ENCODE results near the gene CSK. TPM values are rescaled to one million over a fixed set of nuclear protein-coding genes. Genes with fewer than 3 reads are reported as not detected.

Gene CSK
- total and polyA plus RNA-seq, 3 donors from 2014 or later, result 41.5 to 45.6 (median 43.1) TPM

DNA sequence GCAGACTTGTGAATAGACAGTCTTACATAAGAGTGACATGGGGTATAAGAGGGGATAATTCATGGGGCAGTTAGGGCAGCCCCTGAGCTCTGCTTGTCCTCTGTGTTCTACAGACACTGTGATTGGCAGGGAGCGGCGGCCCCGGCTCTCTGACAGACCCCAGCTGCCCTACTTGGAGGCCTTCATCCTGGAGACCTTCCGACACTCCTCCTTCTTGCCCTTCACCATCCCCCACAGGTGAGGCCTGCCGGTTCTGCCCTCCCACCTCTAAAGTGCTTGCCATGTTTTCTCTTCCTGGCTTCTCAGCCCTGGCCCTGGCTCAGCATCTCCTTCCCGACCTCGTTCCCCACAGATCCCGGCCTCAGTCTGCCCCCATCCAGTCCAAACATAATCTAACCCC is 29.9 kb upstream of the CSK start:
- intact Hi-C loops (cut with DNase I; ENCODE audit: low total_unique reads), result no loop called here
- no peak for DNase-seq
- Histone ChIP-seq H3K27ac (no peak overlapping the region), H3K4me1 (no peaks in the 10 kb centered on the region), H3K4me3 (no peak overlapping the region), H3K36me3 (ENCODE audit: low read depth, missing control alignments) (no peaks in the 10 kb centered on the region), H3K27me3 (no peaks in the 10 kb centered on the region), H3K9me3 (no peaks in the 10 kb centered on the region)
- WGBS, 2 donors, result 68 to 78% methylated on average over 8 of the region's 8 CpGs
- TF ChIP-seq POLR2A (IDR thresholded peaks at IDR 0.05), result no peak
- TF ChIP-seq, protein P1, sequence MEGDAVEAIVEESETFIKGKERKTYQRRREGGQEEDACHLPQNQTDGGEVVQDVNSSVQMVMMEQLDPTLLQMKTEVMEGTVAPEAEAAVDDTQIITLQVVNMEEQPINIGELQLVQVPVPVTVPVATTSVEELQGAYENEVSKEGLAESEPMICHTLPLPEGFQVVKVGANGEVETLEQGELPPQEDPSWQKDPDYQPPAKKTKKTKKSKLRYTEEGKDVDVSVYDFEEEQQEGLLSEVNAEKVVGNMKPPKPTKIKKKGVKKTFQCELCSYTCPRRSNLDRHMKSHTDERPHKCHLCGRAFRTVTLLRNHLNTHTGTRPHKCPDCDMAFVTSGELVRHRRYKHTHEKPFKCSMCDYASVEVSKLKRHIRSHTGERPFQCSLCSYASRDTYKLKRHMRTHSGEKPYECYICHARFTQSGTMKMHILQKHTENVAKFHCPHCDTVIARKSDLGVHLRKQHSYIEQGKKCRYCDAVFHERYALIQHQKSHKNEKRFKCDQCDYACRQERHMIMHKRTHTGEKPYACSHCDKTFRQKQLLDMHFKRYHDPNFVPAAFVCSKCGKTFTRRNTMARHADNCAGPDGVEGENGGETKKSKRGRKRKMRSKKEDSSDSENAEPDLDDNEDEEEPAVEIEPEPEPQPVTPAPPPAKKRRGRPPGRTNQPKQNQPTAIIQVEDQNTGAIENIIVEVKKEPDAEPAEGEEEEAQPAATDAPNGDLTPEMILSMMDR (IDR thresholded peaks at IDR 0.05), result no peak

DNA sequence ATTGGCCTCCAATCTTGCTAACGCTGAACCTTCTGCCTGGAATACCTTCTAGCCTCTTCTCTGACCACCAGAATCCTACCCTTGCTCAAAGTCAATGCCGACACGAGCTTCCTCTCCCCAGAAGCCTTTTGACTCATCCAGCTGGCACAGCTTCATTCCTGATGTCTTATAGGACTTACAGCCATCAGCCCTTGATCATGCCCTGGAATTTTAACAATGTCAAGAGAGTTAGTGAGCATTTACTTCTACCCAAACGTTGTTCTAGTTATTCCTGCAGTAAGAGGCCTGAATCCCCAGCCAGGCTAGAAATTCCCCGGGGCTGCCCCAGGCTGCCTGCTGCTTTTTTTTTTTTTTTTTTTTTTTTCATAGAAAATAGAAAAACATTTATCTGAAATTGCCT is 29.3 kb upstream of the CSK start:
- TF ChIP-seq, protein P1 (IDR thresholded peaks at IDR 0.05), result no peak
- TF ChIP-seq POLR2A (IDR thresholded peaks at IDR 0.05), result no peak
- no peaks in the 10 kb centered on the region for H3K27me3 ChIP-seq
- H3K36me3 ChIP-seq (ENCODE audit: low read depth, missing control alignments), result no peaks in the 10 kb centered on the region
- WGBS, 2 donors, result 52 to 70% methylated on average over 5 of the region's 5 CpGs
- H3K4me3 ChIP-seq, result no peak overlapping the region
- no peaks in the 10 kb centered on the region for H3K9me3 ChIP-seq
- DNase-seq, result no peak
- intact Hi-C loops (cut with DNase I; ENCODE audit: low total_unique reads), result no loop called here
- no peak overlapping the region for H3K27ac ChIP-seq
- no peaks in the 10 kb centered on the region for H3K4me1 ChIP-seq

DNA sequence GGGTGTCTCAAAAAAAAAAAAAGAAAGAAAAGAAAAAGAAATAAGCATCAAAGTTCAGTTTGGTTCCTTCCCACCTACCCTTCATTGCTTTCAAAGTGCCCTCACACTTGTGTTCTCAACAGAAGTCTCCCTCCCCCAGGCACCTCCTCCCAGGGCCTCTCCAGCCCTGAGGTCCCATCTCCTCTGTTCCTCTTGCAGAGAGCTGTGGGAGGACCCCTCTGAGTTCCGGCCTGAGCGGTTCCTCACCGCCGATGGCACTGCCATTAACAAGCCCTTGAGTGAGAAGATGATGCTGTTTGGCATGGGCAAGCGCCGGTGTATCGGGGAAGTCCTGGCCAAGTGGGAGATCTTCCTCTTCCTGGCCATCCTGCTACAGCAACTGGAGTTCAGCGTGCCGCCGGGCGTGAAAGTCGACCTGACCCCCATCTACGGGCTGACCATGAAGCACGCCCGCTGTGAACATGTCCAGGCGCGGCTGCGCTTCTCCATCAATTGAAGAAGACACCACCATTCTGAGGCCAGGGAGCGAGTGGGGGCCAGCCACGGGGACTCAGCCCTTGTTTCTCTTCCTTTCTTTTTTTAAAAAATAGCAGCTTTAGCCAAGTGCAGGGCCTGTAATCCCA is 27.2 kb upstream of the CSK start:
- Histone ChIP-seq H3K27me3 (no peaks in the 10 kb centered on the region), H3K9me3 (no peaks in the 10 kb centered on the region), H3K4me1 (no peaks in the 10 kb centered on the region), H3K27ac (no peak overlapping the region), H3K36me3 (ENCODE audit: low read depth, missing control alignments) (no peaks in the 10 kb centered on the region), H3K4me3 (no peak overlapping the region)
- DNase-seq, result no peak
- no peak for TF ChIP-seq POLR2A (IDR thresholded peaks at IDR 0.05)
- TF ChIP-seq, protein P1 (IDR thresholded peaks at IDR 0.05), result no peak
- 80 to 85% methylated on average over 20 of the region's 20 CpGs for WGBS, 2 donors
- intact Hi-C loops (cut with DNase I; ENCODE audit: low total_unique reads), result no loop called here

DNA sequence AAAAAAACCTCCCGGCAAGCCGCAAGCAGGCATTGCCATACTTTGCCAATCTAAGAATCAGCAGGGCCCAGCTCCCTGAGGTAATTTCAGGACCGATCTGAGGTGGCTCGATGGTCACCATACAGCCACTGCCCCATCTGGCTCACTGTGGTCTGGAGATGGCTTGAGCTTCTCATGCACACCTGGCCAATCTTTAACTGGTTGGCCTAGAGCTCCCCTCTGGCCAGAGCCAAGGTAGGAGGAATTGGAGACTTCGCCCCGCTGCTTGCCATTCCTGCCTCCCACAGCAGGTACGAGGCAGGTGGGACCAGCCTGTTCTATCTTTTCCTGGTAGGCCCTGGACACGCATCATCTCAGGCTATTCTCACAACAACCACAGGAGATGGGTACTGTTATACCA is 23.1 kb upstream of the CSK start:
- Histone ChIP-seq H3K4me3 (no peak overlapping the region), H3K4me1 (no peaks in the 10 kb centered on the region), H3K27me3 (no peaks in the 10 kb centered on the region), H3K9me3 (no peaks in the 10 kb centered on the region), H3K36me3 (ENCODE audit: low read depth, missing control alignments) (no peaks in the 10 kb centered on the region), H3K27ac (no peak overlapping the region)
- WGBS, 2 donors, result 89 to 92% methylated on average over 8 of the region's 8 CpGs
- no peak for TF ChIP-seq POLR2A (IDR thresholded peaks at IDR 0.05)
- TF ChIP-seq, protein P1 (IDR thresholded peaks at IDR 0.05), result no peak
- no peak for DNase-seq
- intact Hi-C loops (cut with DNase I; ENCODE audit: low total_unique reads), result no loop called here

DNA sequence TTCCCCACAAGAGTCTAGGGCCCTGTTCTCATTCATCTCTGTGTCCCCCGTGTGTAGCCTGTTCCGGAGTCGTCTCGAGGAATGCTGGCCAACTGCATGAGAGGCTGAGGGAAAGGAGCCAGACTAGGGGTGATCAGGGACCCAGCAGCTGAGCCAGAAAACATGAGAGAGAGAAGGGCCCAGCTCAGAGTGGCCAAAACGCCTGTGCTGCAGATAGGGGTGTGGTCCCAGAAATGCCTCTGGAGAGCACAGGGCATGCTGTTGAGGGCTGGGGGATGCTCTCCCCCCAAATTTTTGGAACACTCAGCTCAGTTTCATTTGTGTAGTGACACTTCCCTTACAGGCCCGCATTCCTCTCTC is 19.1 kb upstream of the CSK start:
- H3K4me1 ChIP-seq, result no peaks in the 10 kb centered on the region
- H3K36me3 ChIP-seq (ENCODE audit: low read depth, missing control alignments), result no peaks in the 10 kb centered on the region
- WGBS, 2 donors, result 46 to 78% methylated on average over 6 of the region's 6 CpGs
- no peaks in the 10 kb centered on the region for H3K27me3 ChIP-seq
- H3K27ac ChIP-seq, result no peak overlapping the region
- TF ChIP-seq, protein P1 (IDR thresholded peaks at IDR 0.05), result no peak
- no peak for TF ChIP-seq POLR2A (IDR thresholded peaks at IDR 0.05)
- no peak for DNase-seq
- H3K9me3 ChIP-seq, result no peaks in the 10 kb centered on the region
- intact Hi-C loops (cut with DNase I; ENCODE audit: low total_unique reads), result no loop called here
- H3K4me3 ChIP-seq, result no peak overlapping the region
